Measurements from ENCODE around the gene ZMYND12. TPM values are rescaled to one million over a fixed set of nuclear protein-coding genes. Genes with fewer than 3 reads are reported as not detected.

Gene ZMYND12
- total and polyA plus RNA-seq, 2 of the 4 experiments (the other 2 are of a cell fraction): under 0.01 to 0.03 TPM

DNA sequence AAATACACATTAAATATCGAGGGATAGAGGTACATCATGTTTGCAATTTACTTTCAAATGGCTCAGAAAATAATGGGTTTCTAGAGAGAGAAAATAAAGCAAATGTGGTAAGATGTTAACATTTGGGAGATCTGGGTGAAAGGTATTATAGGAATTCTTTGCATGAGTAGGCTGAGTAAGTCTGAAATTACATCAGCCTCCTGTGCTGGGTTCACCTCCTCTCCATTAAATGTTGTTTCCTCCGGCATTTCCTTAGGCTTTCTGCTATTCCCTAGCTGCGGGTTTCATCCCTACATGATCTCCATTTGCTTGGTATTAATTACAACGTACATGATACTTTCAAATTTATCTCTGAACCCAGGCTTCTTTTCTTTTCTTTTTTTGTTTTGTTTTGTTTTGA is 31.6 kb downstream of the ZMYND12 start:
- H3K9ac ChIP-seq (ENCODE audit: low read depth, low read length): no peak overlapping the region
- H3K27ac ChIP-seq (ENCODE audit: insufficient read depth, low read length): no peak overlapping the region
- ATAC-seq (ENCODE audit: low read depth) (no peak), DNase-seq (peak; percentile 6)
- no peaks in the 10 kb centered on the region for H4K20me1 ChIP-seq (ENCODE audit: insufficient read depth, low read length)
- no peak overlapping the region for H4K91ac ChIP-seq (ENCODE audit: insufficient read depth, low read depth, low read length)
- intact Hi-C loops (cut with micrococcal nuclease) (no loop called here), dilution Hi-C loops (cut with HindIII; ENCODE audit: low sequenced_read_pairs, unreplicated experiment) (no loop called here), in situ Hi-C loops (cut with MboI; ENCODE audit: low sequenced_read_pairs) (no loop called here)
- no peaks in the 10 kb centered on the region for H3K9me3 ChIP-seq (ENCODE audit: control insufficient read depth, insufficient read depth, low read length)
- no peak overlapping the region for H3K4me2 ChIP-seq (ENCODE audit: low read depth, low read length)
- no peaks in the 10 kb centered on the region for H3K79me1 ChIP-seq (ENCODE audit: low read depth in 1 of 2, low read length in 2 of 2)
- peaks cover 3% of the 10 kb centered on the region; the same call in 1 of the 2 replicates for H3K4me1 ChIP-seq (ENCODE audit: control insufficient read depth, insufficient read depth, low read length)
- no peak overlapping the region for H4K5ac ChIP-seq (ENCODE audit: low read depth, low read length)
- no CpG with 5 or more reads among the region's 4 CpGs for WGBS, 2 experiments (ENCODE audit: extremely low coverage in 2 of 2, insufficient read length in 1 of 2)
- TF ChIP-seq CEBPB (IDR thresholded peaks at IDR 0.05; ENCODE audit: low read depth, low read length) (no peak), RCOR1 (IDR thresholded peaks at IDR 0.05; ENCODE audit: insufficient replicate concordance, low read length) (no peak), CHD1 (IDR thresholded peaks at IDR 0.05; ENCODE audit: low read depth, low read length) (no peak), MAFK (IDR thresholded peaks at IDR 0.05; ENCODE audit: low read depth, low read length) (no peak), MXI1 (IDR thresholded peaks at IDR 0.05; ENCODE audit: borderline replicate concordance, low read depth, low read length) (no peak), POLR2A (IDR thresholded peaks at IDR 0.05; ENCODE audit: low read depth, low read length) (no peak), MAZ (IDR thresholded peaks at IDR 0.05; ENCODE audit: borderline replicate concordance, low read depth, low read length) (no peak), NFE2L2 (IDR thresholded peaks at IDR 0.05; ENCODE audit: low read depth, low read length) (no peak), RFX5 (IDR thresholded peaks at IDR 0.05; ENCODE audit: low read depth, low read length) (no peak), BHLHE40 (IDR thresholded peaks at IDR 0.05; ENCODE audit: low read depth, low read length) (no peak), RAD21 (IDR thresholded peaks at IDR 0.05; ENCODE audit: low read length) (no peak), FOS (IDR thresholded peaks at IDR 0.05; ENCODE audit: low read depth, low read length) (no peak), SMC3 (IDR thresholded peaks at IDR 0.05; ENCODE audit: low read depth, low read length) (no peak)
- TF ChIP-seq, protein P1, sequence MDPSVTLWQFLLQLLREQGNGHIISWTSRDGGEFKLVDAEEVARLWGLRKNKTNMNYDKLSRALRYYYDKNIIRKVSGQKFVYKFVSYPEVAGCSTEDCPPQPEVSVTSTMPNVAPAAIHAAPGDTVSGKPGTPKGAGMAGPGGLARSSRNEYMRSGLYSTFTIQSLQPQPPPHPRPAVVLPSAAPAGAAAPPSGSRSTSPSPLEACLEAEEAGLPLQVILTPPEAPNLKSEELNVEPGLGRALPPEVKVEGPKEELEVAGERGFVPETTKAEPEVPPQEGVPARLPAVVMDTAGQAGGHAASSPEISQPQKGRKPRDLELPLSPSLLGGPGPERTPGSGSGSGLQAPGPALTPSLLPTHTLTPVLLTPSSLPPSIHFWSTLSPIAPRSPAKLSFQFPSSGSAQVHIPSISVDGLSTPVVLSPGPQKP (IDR thresholded peaks at IDR 0.05; ENCODE audit: borderline replicate concordance, low read depth, low read length): no peak
- TF ChIP-seq, protein P2, sequence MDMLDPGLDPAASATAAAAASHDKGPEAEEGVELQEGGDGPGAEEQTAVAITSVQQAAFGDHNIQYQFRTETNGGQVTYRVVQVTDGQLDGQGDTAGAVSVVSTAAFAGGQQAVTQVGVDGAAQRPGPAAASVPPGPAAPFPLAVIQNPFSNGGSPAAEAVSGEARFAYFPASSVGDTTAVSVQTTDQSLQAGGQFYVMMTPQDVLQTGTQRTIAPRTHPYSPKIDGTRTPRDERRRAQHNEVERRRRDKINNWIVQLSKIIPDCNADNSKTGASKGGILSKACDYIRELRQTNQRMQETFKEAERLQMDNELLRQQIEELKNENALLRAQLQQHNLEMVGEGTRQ (IDR thresholded peaks at IDR 0.05; ENCODE audit: low read depth, low read length): no peak
- TF ChIP-seq, protein P3, sequence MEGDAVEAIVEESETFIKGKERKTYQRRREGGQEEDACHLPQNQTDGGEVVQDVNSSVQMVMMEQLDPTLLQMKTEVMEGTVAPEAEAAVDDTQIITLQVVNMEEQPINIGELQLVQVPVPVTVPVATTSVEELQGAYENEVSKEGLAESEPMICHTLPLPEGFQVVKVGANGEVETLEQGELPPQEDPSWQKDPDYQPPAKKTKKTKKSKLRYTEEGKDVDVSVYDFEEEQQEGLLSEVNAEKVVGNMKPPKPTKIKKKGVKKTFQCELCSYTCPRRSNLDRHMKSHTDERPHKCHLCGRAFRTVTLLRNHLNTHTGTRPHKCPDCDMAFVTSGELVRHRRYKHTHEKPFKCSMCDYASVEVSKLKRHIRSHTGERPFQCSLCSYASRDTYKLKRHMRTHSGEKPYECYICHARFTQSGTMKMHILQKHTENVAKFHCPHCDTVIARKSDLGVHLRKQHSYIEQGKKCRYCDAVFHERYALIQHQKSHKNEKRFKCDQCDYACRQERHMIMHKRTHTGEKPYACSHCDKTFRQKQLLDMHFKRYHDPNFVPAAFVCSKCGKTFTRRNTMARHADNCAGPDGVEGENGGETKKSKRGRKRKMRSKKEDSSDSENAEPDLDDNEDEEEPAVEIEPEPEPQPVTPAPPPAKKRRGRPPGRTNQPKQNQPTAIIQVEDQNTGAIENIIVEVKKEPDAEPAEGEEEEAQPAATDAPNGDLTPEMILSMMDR (conservative IDR thresholded peaks at IDR 0.05; ENCODE audit: low read depth, low read length): no peak
- peaks cover 33% of the 10 kb centered on the region for H3K27me3 ChIP-seq (ENCODE audit: control insufficient read depth, insufficient read depth, low read length)
- H3K14ac ChIP-seq (replicated peaks; ENCODE audit: low read depth, low read length): no peak overlapping the region
- no peak overlapping the region for H3K4me3 ChIP-seq (ENCODE audit: insufficient read depth, low read depth, low read length)
- ChIA-PET POLR2A (ENCODE audit: unreplicated experiment) (no interaction called here), CTCF (interaction anchor here (0.7 kb wide), 1 partner anchor 13 kb away, joined by 3 read pairs; no protein-coding TSS in a partner anchor)
- H4K8ac ChIP-seq (ENCODE audit: low read depth in 2 of 2, low read length in 2 of 2): no peak overlapping the region
- no peak overlapping the region for H2BK5ac ChIP-seq (ENCODE audit: low read depth, low read length, poor library complexity, severe bottlenecking)
- no TSS peak for BruUV-seq (replicated peaks)
- H2AK5ac ChIP-seq (ENCODE audit: low read depth, low read length): no peak overlapping the region
- H2BK15ac ChIP-seq (ENCODE audit: low read depth, low read length): no peak overlapping the region
- H3K36me3 ChIP-seq (ENCODE audit: control insufficient read depth, insufficient read depth, low read length): no peaks in the 10 kb centered on the region
- no peak overlapping the region for H2AFZ ChIP-seq (replicated peaks; ENCODE audit: low read length, poor library complexity)
- no peak overlapping the region for H2BK120ac ChIP-seq (ENCODE audit: low read depth, low read length)
- H3K18ac ChIP-seq (ENCODE audit: low read depth, low read length): no peak overlapping the region
- H3K23ac ChIP-seq (ENCODE audit: low read depth, low read length): no peak overlapping the region
- H3K4ac ChIP-seq (ENCODE audit: low read depth, low read length): no peak overlapping the region
- H2BK20ac ChIP-seq (ENCODE audit: low read depth, low read length): no peak overlapping the region
- no peaks in the 10 kb centered on the region for H3K9me1 ChIP-seq (ENCODE audit: insufficient read depth, low read length)
- no peak overlapping the region for H2AK9ac ChIP-seq (replicated peaks; ENCODE audit: low read depth, low read length, poor library complexity)
- H3K56ac ChIP-seq (ENCODE audit: extremely low read depth, insufficient read depth, low read length): no peak overlapping the region

Data from IMR-90 (cell line).